ENCODE data around the gene RAD51B.

RAD51B gene

GRCh38 chr14:68735856-68736255, 916.3 kb downstream of the RAD51B start:
- ChIA-PET POLR2A (no interaction called here), CTCF (interaction anchor here (0.5 to 0.7 kb wide), 2 partner anchors 12 to 19 kb away, joined by 3 read pairs; no protein-coding TSS in a partner anchor)
- Histone ChIP-seq H3K4me3 (ENCODE audit: low read depth, low read length) (no peak overlapping the region), H3K9me3 (ENCODE audit: control insufficient read depth, insufficient read depth, low read depth, low read length) (no peaks in the 10 kb centered on the region), H3K27ac (ENCODE audit: extremely low read depth, low read depth, low read length) (no peak overlapping the region), H3K36me3 (ENCODE audit: control insufficient read depth in 2 of 2, insufficient read depth in 1 of 2, low read length in 2 of 2) (no peaks in the 10 kb centered on the region), H3K4me1 (ENCODE audit: control insufficient read depth, insufficient read depth, low read length) (no peaks in the 10 kb centered on the region)
- TF ChIP-seq ZNF416 (tag by site-specific recombination; IDR thresholded peaks at IDR 0.05) (no peak), ZNF76 (tag by site-specific recombination; IDR thresholded peaks at IDR 0.05; ENCODE audit: borderline replicate concordance, low read depth) (no peak), ZNF311 (tag by site-specific recombination; IDR thresholded peaks at IDR 0.05; ENCODE audit: borderline replicate concordance) (no peak), ZNF549 (tag by site-specific recombination; IDR thresholded peaks at IDR 0.05) (no peak), ZNF354C (tag by site-specific recombination; IDR thresholded peaks at IDR 0.05; ENCODE audit: borderline replicate concordance, low read depth) (no peak), FEZF1 (tag by site-specific recombination; IDR thresholded peaks at IDR 0.05) (no peak), ZNF2 (tag by site-specific recombination; IDR thresholded peaks at IDR 0.05) (no peak), OVOL3 (tag by site-specific recombination; IDR thresholded peaks at IDR 0.05) (no peak), ZNF585B (tag by site-specific recombination; IDR thresholded peaks at IDR 0.05) (no peak), REPIN1 (tag by site-specific recombination; IDR thresholded peaks at IDR 0.05; ENCODE audit: low read depth) (no peak)
- TF ChIP-seq, protein P1, sequence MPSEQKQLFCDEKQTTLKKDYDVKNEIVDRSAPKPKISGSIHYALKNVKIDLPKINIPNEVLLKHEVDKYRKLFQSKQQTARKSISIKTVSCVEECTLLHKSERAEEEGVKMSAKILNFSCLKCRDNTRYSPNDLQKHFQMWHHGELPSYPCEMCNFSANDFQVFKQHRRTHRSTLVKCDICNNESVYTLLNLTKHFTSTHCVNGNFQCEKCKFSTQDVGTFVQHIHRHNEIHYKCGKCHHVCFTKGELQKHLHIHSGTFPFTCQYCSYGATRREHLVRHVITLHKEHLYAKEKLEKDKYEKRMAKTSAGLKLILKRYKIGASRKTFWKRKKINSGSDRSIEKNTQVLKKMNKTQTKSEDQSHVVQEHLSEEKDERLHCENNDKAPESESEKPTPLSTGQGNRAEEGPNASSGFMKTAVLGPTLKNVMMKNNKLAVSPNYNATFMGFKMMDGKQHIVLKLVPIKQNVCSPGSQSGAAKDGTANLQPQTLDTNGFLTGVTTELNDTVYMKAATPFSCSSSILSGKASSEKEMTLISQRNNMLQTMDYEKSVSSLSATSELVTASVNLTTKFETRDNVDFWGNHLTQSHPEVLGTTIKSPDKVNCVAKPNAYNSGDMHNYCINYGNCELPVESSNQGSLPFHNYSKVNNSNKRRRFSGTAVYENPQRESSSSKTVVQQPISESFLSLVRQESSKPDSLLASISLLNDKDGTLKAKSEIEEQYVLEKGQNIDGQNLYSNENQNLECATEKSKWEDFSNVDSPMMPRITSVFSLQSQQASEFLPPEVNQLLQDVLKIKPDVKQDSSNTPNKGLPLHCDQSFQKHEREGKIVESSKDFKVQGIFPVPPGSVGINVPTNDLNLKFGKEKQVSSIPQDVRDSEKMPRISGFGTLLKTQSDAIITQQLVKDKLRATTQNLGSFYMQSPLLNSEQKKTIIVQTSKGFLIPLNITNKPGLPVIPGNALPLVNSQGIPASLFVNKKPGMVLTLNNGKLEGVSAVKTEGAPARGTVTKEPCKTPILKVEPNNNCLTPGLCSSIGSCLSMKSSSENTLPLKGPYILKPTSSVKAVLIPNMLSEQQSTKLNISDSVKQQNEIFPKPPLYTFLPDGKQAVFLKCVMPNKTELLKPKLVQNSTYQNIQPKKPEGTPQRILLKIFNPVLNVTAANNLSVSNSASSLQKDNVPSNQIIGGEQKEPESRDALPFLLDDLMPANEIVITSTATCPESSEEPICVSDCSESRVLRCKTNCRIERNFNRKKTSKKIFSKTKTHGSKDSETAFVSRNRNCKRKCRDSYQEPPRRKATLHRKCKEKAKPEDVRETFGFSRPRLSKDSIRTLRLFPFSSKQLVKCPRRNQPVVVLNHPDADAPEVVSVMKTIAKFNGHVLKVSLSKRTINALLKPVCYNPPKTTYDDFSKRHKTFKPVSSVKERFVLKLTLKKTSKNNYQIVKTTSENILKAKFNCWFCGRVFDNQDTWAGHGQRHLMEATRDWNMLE (tag by site-specific recombination; conservative IDR thresholded peaks at IDR 0.05; ENCODE audit: low read depth), result no peak

GRCh38 chr14:68736471-68736871, 916.9 kb downstream of the RAD51B start:
- ChIA-PET POLR2A (no interaction called here), CTCF (interaction anchor here (0.6 to 0.7 kb wide), 2 partner anchors 12 to 470 kb away, joined by 3 read pairs; no protein-coding TSS in a partner anchor)
- no peak overlapping the region for H3K4me3 ChIP-seq (ENCODE audit: low read depth, low read length)
- H3K4me1 ChIP-seq (ENCODE audit: control insufficient read depth, insufficient read depth, low read length), result no peaks in the 10 kb centered on the region
- H3K36me3 ChIP-seq (ENCODE audit: control insufficient read depth in 2 of 2, insufficient read depth in 1 of 2, low read length in 2 of 2), result no peaks in the 10 kb centered on the region
- H3K27ac ChIP-seq (ENCODE audit: extremely low read depth, low read depth, low read length), result no peak overlapping the region
- H3K9me3 ChIP-seq (ENCODE audit: control insufficient read depth, insufficient read depth, low read depth, low read length), result no peaks in the 10 kb centered on the region
- TF ChIP-seq, protein P2, sequence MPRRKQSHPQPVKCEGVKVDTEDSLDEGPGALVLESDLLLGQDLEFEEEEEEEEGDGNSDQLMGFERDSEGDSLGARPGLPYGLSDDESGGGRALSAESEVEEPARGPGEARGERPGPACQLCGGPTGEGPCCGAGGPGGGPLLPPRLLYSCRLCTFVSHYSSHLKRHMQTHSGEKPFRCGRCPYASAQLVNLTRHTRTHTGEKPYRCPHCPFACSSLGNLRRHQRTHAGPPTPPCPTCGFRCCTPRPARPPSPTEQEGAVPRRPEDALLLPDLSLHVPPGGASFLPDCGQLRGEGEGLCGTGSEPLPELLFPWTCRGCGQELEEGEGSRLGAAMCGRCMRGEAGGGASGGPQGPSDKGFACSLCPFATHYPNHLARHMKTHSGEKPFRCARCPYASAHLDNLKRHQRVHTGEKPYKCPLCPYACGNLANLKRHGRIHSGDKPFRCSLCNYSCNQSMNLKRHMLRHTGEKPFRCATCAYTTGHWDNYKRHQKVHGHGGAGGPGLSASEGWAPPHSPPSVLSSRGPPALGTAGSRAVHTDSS (tag by site-specific recombination; IDR thresholded peaks at IDR 0.05), result no peak
- no peak for TF ChIP-seq ZNF549 (tag by site-specific recombination; IDR thresholded peaks at IDR 0.05)
- no peak for TF ChIP-seq ZSCAN18 (tag by site-specific recombination; IDR thresholded peaks at IDR 0.05)
- TF ChIP-seq ZNF747 (tag by site-specific recombination; IDR thresholded peaks at IDR 0.05), result no peak
- TF ChIP-seq ZNF626 (tag by site-specific recombination; IDR thresholded peaks at IDR 0.05), result no peak
- TF ChIP-seq, protein P3, sequence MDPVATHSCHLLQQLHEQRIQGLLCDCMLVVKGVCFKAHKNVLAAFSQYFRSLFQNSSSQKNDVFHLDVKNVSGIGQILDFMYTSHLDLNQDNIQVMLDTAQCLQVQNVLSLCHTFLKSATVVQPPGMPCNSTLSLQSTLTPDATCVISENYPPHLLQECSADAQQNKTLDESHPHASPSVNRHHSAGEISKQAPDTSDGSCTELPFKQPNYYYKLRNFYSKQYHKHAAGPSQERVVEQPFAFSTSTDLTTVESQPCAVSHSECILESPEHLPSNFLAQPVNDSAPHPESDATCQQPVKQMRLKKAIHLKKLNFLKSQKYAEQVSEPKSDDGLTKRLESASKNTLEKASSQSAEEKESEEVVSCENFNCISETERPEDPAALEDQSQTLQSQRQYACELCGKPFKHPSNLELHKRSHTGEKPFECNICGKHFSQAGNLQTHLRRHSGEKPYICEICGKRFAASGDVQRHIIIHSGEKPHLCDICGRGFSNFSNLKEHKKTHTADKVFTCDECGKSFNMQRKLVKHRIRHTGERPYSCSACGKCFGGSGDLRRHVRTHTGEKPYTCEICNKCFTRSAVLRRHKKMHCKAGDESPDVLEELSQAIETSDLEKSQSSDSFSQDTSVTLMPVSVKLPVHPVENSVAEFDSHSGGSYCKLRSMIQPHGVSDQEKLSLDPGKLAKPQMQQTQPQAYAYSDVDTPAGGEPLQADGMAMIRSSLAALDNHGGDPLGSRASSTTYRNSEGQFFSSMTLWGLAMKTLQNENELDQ (tag by site-specific recombination; IDR thresholded peaks at IDR 0.05; ENCODE audit: low read depth), result no peak
- TF ChIP-seq ZNF157 (tag by site-specific recombination; IDR thresholded peaks at IDR 0.05), result no peak
- no peak for TF ChIP-seq AEBP2 (tag by site-specific recombination; IDR thresholded peaks at IDR 0.05; ENCODE audit: borderline replicate concordance)
- no peak for TF ChIP-seq ZNF266 (tag by site-specific recombination; IDR thresholded peaks at IDR 0.05; ENCODE audit: low read depth)
- TF ChIP-seq, protein P4, sequence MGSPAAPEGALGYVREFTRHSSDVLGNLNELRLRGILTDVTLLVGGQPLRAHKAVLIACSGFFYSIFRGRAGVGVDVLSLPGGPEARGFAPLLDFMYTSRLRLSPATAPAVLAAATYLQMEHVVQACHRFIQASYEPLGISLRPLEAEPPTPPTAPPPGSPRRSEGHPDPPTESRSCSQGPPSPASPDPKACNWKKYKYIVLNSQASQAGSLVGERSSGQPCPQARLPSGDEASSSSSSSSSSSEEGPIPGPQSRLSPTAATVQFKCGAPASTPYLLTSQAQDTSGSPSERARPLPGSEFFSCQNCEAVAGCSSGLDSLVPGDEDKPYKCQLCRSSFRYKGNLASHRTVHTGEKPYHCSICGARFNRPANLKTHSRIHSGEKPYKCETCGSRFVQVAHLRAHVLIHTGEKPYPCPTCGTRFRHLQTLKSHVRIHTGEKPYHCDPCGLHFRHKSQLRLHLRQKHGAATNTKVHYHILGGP (tag by site-specific recombination; IDR thresholded peaks at IDR 0.05), result no peak
- TF ChIP-seq ZNF660 (tag by site-specific recombination; IDR thresholded peaks at IDR 0.05), result no peak
- no peak for TF ChIP-seq BCL11B (tag by site-specific recombination; IDR thresholded peaks at IDR 0.05; ENCODE audit: low read depth)

Measured in HEK293 (cell line).